Breast epithelium (tissue), 3 donors: ENCODE data around the gene TLCD3A.

Experiments used
- POLR2A ChIP-seq: fragments of 450-650 bp; IDR thresholded peaks from one replicate; pipeline ENCODE4 v1.6.1; 2016; ENCODE audit warnings: antibody characterized with exemption, mild to moderate bottlenecking, moderate library complexity
- TF ChIP-seq, protein P1 (sequence below), 3 donors: fragments of 450-650 bp; IDR thresholded peaks; one replicate each; pipeline ENCODE4 v1.5.1; 2016 to 2017; ENCODE audit warnings: antibody characterized with exemption in 3 of 3, mild to moderate bottlenecking in 3 of 3, moderate library complexity in 3 of 3

DNA sequence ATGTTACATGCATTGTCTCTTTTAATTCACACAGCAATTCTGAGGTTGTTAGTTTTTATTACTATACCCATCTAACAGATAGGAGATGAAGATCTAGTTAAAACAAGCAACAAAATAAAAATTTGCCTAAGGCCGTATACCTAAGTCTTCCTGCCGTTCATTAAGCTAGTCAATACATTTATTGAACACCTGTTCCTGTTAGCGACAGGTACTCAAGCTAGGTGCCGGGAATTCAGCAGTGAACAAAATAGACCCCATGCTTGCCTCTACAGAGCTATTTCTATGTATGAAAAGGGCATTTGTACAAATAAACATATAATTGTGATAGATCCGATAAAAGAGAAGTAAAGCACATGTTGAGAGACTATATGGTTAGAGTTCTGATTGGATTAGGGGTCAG, 14.3 kb upstream of the TLCD3A start:
- TF ChIP-seq POLR2A = no peak
- TF ChIP-seq, protein P1, sequence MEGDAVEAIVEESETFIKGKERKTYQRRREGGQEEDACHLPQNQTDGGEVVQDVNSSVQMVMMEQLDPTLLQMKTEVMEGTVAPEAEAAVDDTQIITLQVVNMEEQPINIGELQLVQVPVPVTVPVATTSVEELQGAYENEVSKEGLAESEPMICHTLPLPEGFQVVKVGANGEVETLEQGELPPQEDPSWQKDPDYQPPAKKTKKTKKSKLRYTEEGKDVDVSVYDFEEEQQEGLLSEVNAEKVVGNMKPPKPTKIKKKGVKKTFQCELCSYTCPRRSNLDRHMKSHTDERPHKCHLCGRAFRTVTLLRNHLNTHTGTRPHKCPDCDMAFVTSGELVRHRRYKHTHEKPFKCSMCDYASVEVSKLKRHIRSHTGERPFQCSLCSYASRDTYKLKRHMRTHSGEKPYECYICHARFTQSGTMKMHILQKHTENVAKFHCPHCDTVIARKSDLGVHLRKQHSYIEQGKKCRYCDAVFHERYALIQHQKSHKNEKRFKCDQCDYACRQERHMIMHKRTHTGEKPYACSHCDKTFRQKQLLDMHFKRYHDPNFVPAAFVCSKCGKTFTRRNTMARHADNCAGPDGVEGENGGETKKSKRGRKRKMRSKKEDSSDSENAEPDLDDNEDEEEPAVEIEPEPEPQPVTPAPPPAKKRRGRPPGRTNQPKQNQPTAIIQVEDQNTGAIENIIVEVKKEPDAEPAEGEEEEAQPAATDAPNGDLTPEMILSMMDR (IDR thresholded peaks at IDR 0.05) = no peak
